SU-DHL-6 (cell line): ENCODE data around the gene TMPRSS4.

ENCODE experiments used
- CTCF ChIP-seq: fragments of 200-600 bp; sonication (generic); IDR thresholded peaks from one replicate; pipeline ENCODE4 v1.5.1; 2017; ENCODE audit warnings: antibody characterized with exemption, mild to moderate bottlenecking, low read length, moderate library complexity; ENCODE audit not compliant: insufficient read depth, poor library complexity, severe bottlenecking
- EZH2phosphoT487 ChIP-seq: fragments of 200-600 bp; sonication (generic), shearing (Covaris generic); conservative IDR thresholded peaks from 2 replicates; pipeline ENCODE4 v1.6.1; 2018; ENCODE audit warnings: mild to moderate bottlenecking, antibody characterized with exemption, low read length, moderate library complexity, mixed read lengths

DNA sequence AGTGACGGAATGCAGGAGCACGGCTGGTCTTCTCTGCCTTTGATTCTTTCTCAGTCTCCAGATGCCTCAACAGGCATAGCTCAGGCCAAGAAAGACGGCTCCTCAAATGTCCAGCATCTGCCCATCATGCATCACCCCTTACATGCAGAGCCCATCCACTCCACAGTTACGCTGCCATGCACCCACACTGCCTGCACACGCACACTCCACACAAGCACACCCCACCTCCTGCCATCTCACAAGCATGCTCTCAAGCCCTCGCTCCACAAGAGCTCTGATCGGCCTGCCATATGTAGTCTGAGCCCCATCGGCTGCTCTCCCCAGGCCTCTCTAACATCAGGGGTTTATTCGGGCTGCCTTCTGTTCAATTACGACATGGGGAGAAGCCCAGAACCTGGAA lies 56.9 kb downstream of the TMPRSS4 start:
- TF ChIP-seq CTCF, result no peak
- no peak for TF ChIP-seq EZH2phosphoT487
